WTC11 (cell line): ENCODE results near the gene PC.

ENCODE experiments used
- CREB1 ChIP-seq: sonication (generic); formaldehyde crosslinking; IDR thresholded peaks from 2 replicates; pipeline ENCODE4 v1.8.0; 2023; ENCODE audit warnings: mild to moderate bottlenecking, missing genetic modification reagents
- CTCF ChIP-seq: fragments of 200-600 bp; IDR thresholded peaks from 2 replicates; pipeline ENCODE4 v1.8.0; 2022; ENCODE audit warnings: antibody characterized with exemption
- E2F5 ChIP-seq: sonication (generic); formaldehyde crosslinking; IDR thresholded peaks from 2 replicates; pipeline ENCODE4 v1.8.1; 2022; ENCODE audit warnings: mild to moderate bottlenecking, moderate library complexity, missing genetic modification reagents
- ETV6 ChIP-seq: sonication (generic); formaldehyde crosslinking; IDR thresholded peaks from 2 replicates; pipeline ENCODE4 v1.8.1; 2022; ENCODE audit warnings: mild to moderate bottlenecking, missing genetic modification reagents
- FOXJ3 ChIP-seq: sonication (generic); formaldehyde crosslinking; IDR thresholded peaks from 2 replicates; pipeline ENCODE4 v1.9.0; 2021; ENCODE audit warnings: missing genetic modification reagents, mild to moderate bottlenecking, borderline replicate concordance
- FOXP1 ChIP-seq: sonication (generic); formaldehyde crosslinking; IDR thresholded peaks from 2 replicates; pipeline ENCODE4 v1.8.0; 2022; ENCODE audit warnings: missing genetic modification reagents, mild to moderate bottlenecking, moderate library complexity, borderline replicate concordance
- JUN ChIP-seq: sonication (generic); formaldehyde crosslinking; IDR thresholded peaks from 2 replicates; pipeline ENCODE4 v1.8.0; 2023; ENCODE audit warnings: mild to moderate bottlenecking, missing genetic modification reagents
- MAX ChIP-seq: sonication (generic); formaldehyde crosslinking; IDR thresholded peaks from 2 replicates; pipeline ENCODE4 v1.8.0; 2022; ENCODE audit warnings: mild to moderate bottlenecking, missing genetic modification reagents
- NR2C2 ChIP-seq: sonication (generic); formaldehyde crosslinking; IDR thresholded peaks from 2 replicates; pipeline ENCODE4 v1.8.0; 2022; ENCODE audit warnings: mild to moderate bottlenecking, missing genetic modification reagents
- TEAD4 ChIP-seq: sonication (generic); formaldehyde crosslinking; IDR thresholded peaks from 2 replicates; pipeline ENCODE4 v1.8.0; 2022; ENCODE audit warnings: mild to moderate bottlenecking, missing genetic modification reagents
- USF1 ChIP-seq: sonication (generic); formaldehyde crosslinking; IDR thresholded peaks from 2 replicates; pipeline ENCODE4 v1.8.0; 2022; ENCODE audit warnings: mild to moderate bottlenecking, missing genetic modification reagents
- ZNF138 ChIP-seq: sonication (generic); formaldehyde crosslinking; conservative IDR thresholded peaks from 2 replicates; pipeline ENCODE4 v1.8.1; 2022; ENCODE audit warnings: mild to moderate bottlenecking, moderate library complexity, missing genetic modification reagents

GRCh38 chr11:66820901-66821300 is 137.3 kb downstream of the PC start:
- no peak for TF ChIP-seq TEAD4 (CRISPR knock-in tag)
- TF ChIP-seq E2F5 (CRISPR knock-in tag) = no peak
- TF ChIP-seq NR2C2 (CRISPR knock-in tag) = no peak
- TF ChIP-seq FOXJ3 = no peak
- TF ChIP-seq JUN (CRISPR knock-in tag) = no peak
- no peak for TF ChIP-seq ZNF138 (CRISPR knock-in tag)
- TF ChIP-seq ETV6 (CRISPR knock-in tag) = no peak
- TF ChIP-seq CTCF = no peak
- no peak for TF ChIP-seq MAX (CRISPR knock-in tag)
- TF ChIP-seq CREB1 (CRISPR knock-in tag) = no peak
- no peak for TF ChIP-seq FOXP1
- TF ChIP-seq USF1 (CRISPR knock-in tag) = no peak
